ENCODE data around the gene CTTN. TPM values are rescaled to one million over a fixed set of nuclear protein-coding genes. Genes with fewer than 3 reads are reported as not detected.

Gene CTTN
- total and polyA plus RNA-seq, 10 of the 15 experiments (the other 5 are each of a cell fraction or from before 2014, with no cell fraction given), result 1.1 to 37.8 (median 11.8) TPM

GRCh38 chr11:70398834-70399680 is 728 bp downstream of the CTTN start:
- DNase-seq (ENCODE audit: low read depth, low spot score) (no peak), ATAC-seq (peak; percentile 24), FAIRE-seq (peak; percentile 72)
- no TSS peak for BruUV-seq (replicated peaks)
- ChIA-PET POLR2A (interaction anchor here (0.7 to 1.0 kb wide), 2 partner anchors 9 to 13 kb away, joined by 3 to 8 read pairs; no protein-coding TSS in a partner anchor), CTCF (interaction anchor here (0.6 to 0.8 kb wide), 2 partner anchors 9 to 416 kb away, joined by 3 read pairs; no protein-coding TSS in a partner anchor), SMC1A (ENCODE audit: uncharacterized antibody, unreplicated experiment) (no interaction called here), RAD21 (ENCODE audit: unreplicated experiment) (no interaction called here)
- in situ Hi-C loops (cut with MboI), result no loop called here
- WGBS (ENCODE audit: insufficient coverage, insufficient replicate concordance, low lambda C conversion rate, missing lambda C conversion rate), result 3% methylated on average over 22 of the region's 42 CpGs
- H3K4me1 ChIP-seq (ENCODE audit: control insufficient read depth, insufficient read depth, low read length), result peaks cover 11% of the 10 kb centered on the region
- H3K9me3 ChIP-seq (replicated peaks; ENCODE audit: control insufficient read depth, insufficient read depth, low read length), result no peaks in the 10 kb centered on the region; the same call in 2 of the 3 replicates
- no peak overlapping the region for H2AFZ ChIP-seq (ENCODE audit: control insufficient read depth, low read depth, low read length)
- H3K36me3 ChIP-seq (ENCODE audit: control insufficient read depth in 2 of 2, insufficient read depth in 2 of 2, low read length in 1 of 2), result no peaks in the 10 kb centered on the region
- H3K27me3 ChIP-seq (replicated peaks in 1 of 2; ENCODE audit: control insufficient read depth in 2 of 2, insufficient read depth in 2 of 2, low read length in 1 of 2), result no peaks in the 10 kb centered on the region
- no peaks in the 10 kb centered on the region for H3K79me2 ChIP-seq (ENCODE audit: control insufficient read depth, insufficient read depth, low read length)
- H3K27ac ChIP-seq (ENCODE audit: control insufficient read depth, insufficient read depth), result no peak overlapping the region
- no peak overlapping the region; the same call in 1 of the 2 replicates for H3K4me2 ChIP-seq (ENCODE audit: control insufficient read depth, insufficient read depth)
- TF ChIP-seq ZZZ3 (IDR thresholded peaks at IDR 0.05; ENCODE audit: control insufficient read depth, insufficient read length, low read depth) (no peak), IKZF1 (conservative IDR thresholded peaks at IDR 0.05) (peak; percentile 44; the same call in 1 of the 2 replicates), ETV6 (conservative IDR thresholded peaks at IDR 0.05 in 1 of 2, IDR thresholded peaks at IDR 0.05 in 1 of 2; ENCODE audit: borderline replicate concordance in 1 of 2, low read depth in 1 of 2) (peak in 1 of 2 experiments; percentile 34; a peak in 1 of 4 replicates)
- intact Hi-C loops (cut with micrococcal nuclease; ENCODE audit: unreplicated experiment), result no loop called here
- H4K20me1 ChIP-seq (ENCODE audit: control insufficient read depth, insufficient read depth), result no peaks in the 10 kb centered on the region
- H3K4me3 ChIP-seq, result peak overlapping the region; percentile 70
- H3K9ac ChIP-seq (ENCODE audit: control insufficient read depth, insufficient read depth, low read length), result no peak overlapping the region

GRCh38 chr11:70399681-70400112 is 1.4 kb downstream of the CTTN start:
- ChIA-PET SMC1A (ENCODE audit: uncharacterized antibody, unreplicated experiment) (no interaction called here), CTCF (interaction anchor here (0.8 kb wide), 1 partner anchor 8 kb away, joined by 3 read pairs; no protein-coding TSS in a partner anchor), RAD21 (ENCODE audit: unreplicated experiment) (no interaction called here), POLR2A (interaction anchor here (1.0 kb wide), 1 partner anchor 8 kb away, joined by 3 read pairs; no protein-coding TSS in a partner anchor)
- FAIRE-seq (no peak), DNase-seq (ENCODE audit: low read depth, low spot score) (no peak), ATAC-seq (no peak)
- intact Hi-C loops (cut with micrococcal nuclease; ENCODE audit: unreplicated experiment), result no loop called here
- BruUV-seq (replicated peaks), result no TSS peak
- Histone ChIP-seq H3K9me3 (replicated peaks; ENCODE audit: control insufficient read depth, insufficient read depth, low read length) (no peaks in the 10 kb centered on the region; the same call in 2 of the 3 replicates), H3K27ac (ENCODE audit: control insufficient read depth, insufficient read depth) (no peak overlapping the region), H3K4me2 (ENCODE audit: control insufficient read depth, insufficient read depth) (no peak overlapping the region), H2AFZ (ENCODE audit: control insufficient read depth, low read depth, low read length) (no peak overlapping the region), H4K20me1 (ENCODE audit: control insufficient read depth, insufficient read depth) (no peaks in the 10 kb centered on the region), H3K9ac (ENCODE audit: control insufficient read depth, insufficient read depth, low read length) (no peak overlapping the region), H3K79me2 (ENCODE audit: control insufficient read depth, insufficient read depth, low read length) (no peaks in the 10 kb centered on the region), H3K36me3 (ENCODE audit: control insufficient read depth in 2 of 2, insufficient read depth in 2 of 2, low read length in 1 of 2) (no peaks in the 10 kb centered on the region), H3K4me3 (no peak overlapping the region), H3K4me1 (ENCODE audit: control insufficient read depth, insufficient read depth, low read length) (peaks cover 11% of the 10 kb centered on the region), H3K27me3 (replicated peaks in 1 of 2; ENCODE audit: control insufficient read depth in 2 of 2, insufficient read depth in 2 of 2, low read length in 1 of 2) (no peaks in the 10 kb centered on the region; a peak in 1 of 4 replicates)
- WGBS (ENCODE audit: insufficient coverage, insufficient replicate concordance, low lambda C conversion rate, missing lambda C conversion rate), result 47% methylated on average over 16 of the region's 16 CpGs
- in situ Hi-C loops (cut with MboI), result no loop called here
- TF ChIP-seq NR2C1 (IDR thresholded peaks at IDR 0.05) (no peak), MYB (IDR thresholded peaks at IDR 0.05; ENCODE audit: borderline replicate concordance, low read depth, low read length) (no peak), PBX3 (IDR thresholded peaks at IDR 0.05; ENCODE audit: insufficient replicate concordance, low read depth, low read length) (no peak), ZNF384 (IDR thresholded peaks at IDR 0.05; ENCODE audit: borderline replicate concordance, low read depth, low read length) (no peak), HCFC1 (IDR thresholded peaks at IDR 0.05; ENCODE audit: low read length) (no peak), PAX8 (IDR thresholded peaks at IDR 0.05) (no peak), EED (IDR thresholded peaks at IDR 0.05; ENCODE audit: low read depth) (0 out of 2 replicates have a peak, but pooled peaks have one; percentile 45), CBX5 (IDR thresholded peaks at IDR 0.05; ENCODE audit: low read depth) (no peak), RAD21 (IDR thresholded peaks at IDR 0.05; ENCODE audit: insufficient read depth, low read depth, low read length) (no peak), SPI1 (IDR thresholded peaks at IDR 0.05; ENCODE audit: borderline replicate concordance, insufficient read depth, low read depth, low read length) (no peak), IKZF1 (conservative IDR thresholded peaks at IDR 0.05) (0 out of 2 replicates have a peak, but pooled peaks have one; percentile 8), FOS (IDR thresholded peaks at IDR 0.05; ENCODE audit: borderline replicate concordance, extremely low read depth, insufficient read length) (no peak), ZNF274 (IDR thresholded peaks at IDR 0.05; ENCODE audit: insufficient read depth, insufficient read length) (no peak)
